Fibroblast of lung (primary cell): ENCODE measurements around the gene ATG101. TPM values are rescaled to one million over a fixed set of nuclear protein-coding genes. Genes with fewer than 3 reads are reported as not detected.

Experiments used
- DNase-seq, 2 donors: peaks; one replicate each; pipeline versions ENCODE4 v3.0.0 to v3.0.0-alpha.2; 2010; ENCODE audit warnings: low read depth in 2 of 2
- H2AFZ ChIP-seq: 2 replicates; pipeline ENCODE4 v1.5.1; 2012; ENCODE audit warnings: low read length, control low read depth, inconsistent platforms
- H3K27ac ChIP-seq: 2 replicates; pipeline ENCODE4 v1.5.1; 2011; ENCODE audit warnings: low read length, control low read depth; ENCODE audit not compliant: insufficient read depth
- H3K27me3 ChIP-seq: 2 replicates; pipeline ENCODE4 v1.5.1; 2011; ENCODE audit warnings: mild to moderate bottlenecking, low read length; ENCODE audit not compliant: control insufficient read depth, insufficient read depth
- H3K36me3 ChIP-seq: 2 replicates; pipeline ENCODE4 v1.5.1; 2011; ENCODE audit warnings: low read length; ENCODE audit not compliant: control insufficient read depth, insufficient read depth
- H3K4me1 ChIP-seq: 2 replicates; pipeline ENCODE4 v1.5.1; 2011; ENCODE audit warnings: low read length; ENCODE audit not compliant: control insufficient read depth, insufficient read depth; ENCODE audit errors: extremely low read depth
- H3K4me2 ChIP-seq: 2 replicates; pipeline ENCODE4 v1.5.1; 2011; ENCODE audit warnings: low read length, control low read depth; ENCODE audit not compliant: insufficient read depth; ENCODE audit errors: extremely low read depth
- H3K4me3 ChIP-seq, 4 experiments: fragments of 200-600 bp in 1 of 4; sonication (generic) in 1 of 4; replicated peaks in 1 of 4; 2 replicates each; pipeline ENCODE4 v1.5.1; 2011 to 2016; ENCODE audit warnings: low read length in 4 of 4, low read depth in 3 of 4, mild to moderate bottlenecking in 3 of 4, control low read depth in 2 of 4, inconsistent platforms in 1 of 4, mixed read lengths in 1 of 4; ENCODE audit not compliant: insufficient read depth in 1 of 4; ENCODE audit errors: control extremely low read depth in 1 of 4
- H3K79me2 ChIP-seq: 2 replicates; pipeline ENCODE4 v1.5.1; 2012; ENCODE audit warnings: mild to moderate bottlenecking, low read length, inconsistent platforms; ENCODE audit not compliant: control insufficient read depth, insufficient read depth
- H3K9ac ChIP-seq: 2 replicates; pipeline ENCODE4 v1.5.1; 2011; ENCODE audit warnings: mild to moderate bottlenecking, low read length, control low read depth; ENCODE audit not compliant: insufficient read depth
- H3K9me3 ChIP-seq: 2 replicates; pipeline ENCODE4 v1.5.1; 2012; ENCODE audit warnings: low read depth, low read length; ENCODE audit not compliant: control insufficient read depth, insufficient read depth
- H4K20me1 ChIP-seq: 2 replicates; pipeline ENCODE4 v1.5.1; 2011; ENCODE audit warnings: low read length; ENCODE audit not compliant: control insufficient read depth, insufficient read depth; ENCODE audit errors: extremely low read depth
- CTCF ChIP-seq, 2 donors: IDR thresholded peaks in 1 of 2; conservative IDR thresholded peaks in 1 of 2; 1 replicate in 1 of 2; 2 replicates in 1 of 2; pipeline ENCODE4 v1.5.1; 2011 to 2012; ENCODE audit warnings: low read length in 2 of 2, control low read depth in 1 of 2, inconsistent platforms in 1 of 2, low read depth in 1 of 2, mild to moderate bottlenecking in 1 of 2
- EZH2 ChIP-seq: IDR thresholded peaks from 2 replicates; pipeline ENCODE4 v1.5.1; 2012; ENCODE audit warnings: low read length, control low read depth, mild to moderate bottlenecking; ENCODE audit errors: missing control alignments
- polyA plus RNA-seq, 2 donors: library from polyadenylated mRNA; depleted of rRNA in 1 of 2; stranded (reverse) in 1 of 2; unstranded in 1 of 2; fragments of >200 nt; gene quantifications; 2 replicates each; pipeline ENCODE4 v1.2.1, GENCODE V29; 2011 to 2012; ENCODE audit warnings: missing spikeins in 1 of 2
- total RNA-seq: library from RNA; depleted of rRNA; stranded (reverse); fragments of >200 nt; gene quantifications from 2 replicates; pipeline ENCODE4 v1.2.1, GENCODE V29; 2014

ATG101 gene
- total and polyA plus RNA-seq, 2 donors (not counting 1 experiment from before 2014, with no cell fraction given), result 82.9 to 90.3 TPM

- Histone ChIP-seq H3K4me1 (peaks cover 10% of the 10 kb centered on the region), H3K9me3 (no peaks in the 10 kb centered on the region), H3K36me3 (peaks cover 6% of the 10 kb centered on the region), H4K20me1 (no peaks in the 10 kb centered on the region), H3K79me2 (no peaks in the 10 kb centered on the region), H3K4me3 (no peak overlapping the region), H2AFZ (no peak overlapping the region), H3K9ac (no peak overlapping the region), H3K27me3 (no peaks in the 10 kb centered on the region), H3K4me2 (no peak overlapping the region), H3K27ac (no peak overlapping the region)
- peak in 1 of 2 donors; percentile 76 for DNase-seq
- no peak for TF ChIP-seq EZH2
- no peak for TF ChIP-seq CTCF (conservative IDR thresholded peaks at IDR 0.05 in 1 of 2, IDR thresholded peaks at IDR 0.05 in 1 of 2; ENCODE audit: low read depth in 1 of 2, low read length in 2 of 2)
Observed at GRCh38 chr12:52059582-52060497, 9.9 kb upstream of the ATG101 start.

GRCh38 chr12:52060498-52061177 lies 9.1 kb upstream of the ATG101 start:
- peaks cover 6% of the 10 kb centered on the region for H3K36me3 ChIP-seq
- H4K20me1 ChIP-seq, result no peaks in the 10 kb centered on the region
- no peak overlapping the region for H2AFZ ChIP-seq
- DNase-seq, result no peak
- no peaks in the 10 kb centered on the region for H3K27me3 ChIP-seq
- no peak overlapping the region for H3K4me3 ChIP-seq
- no peak for TF ChIP-seq EZH2
- TF ChIP-seq CTCF (conservative IDR thresholded peaks at IDR 0.05 in 1 of 2, IDR thresholded peaks at IDR 0.05 in 1 of 2; ENCODE audit: low read depth in 1 of 2, low read length in 2 of 2), result no peak
- no peak overlapping the region for H3K4me2 ChIP-seq
- peaks cover 10% of the 10 kb centered on the region for H3K4me1 ChIP-seq
- H3K79me2 ChIP-seq, result no peaks in the 10 kb centered on the region
- no peaks in the 10 kb centered on the region for H3K9me3 ChIP-seq
- H3K27ac ChIP-seq, result no peak overlapping the region
- no peak overlapping the region for H3K9ac ChIP-seq

GRCh38 chr12:52061470-52062166 lies 8.2 kb upstream of the ATG101 start:
- H3K9ac ChIP-seq, result no peak overlapping the region
- H3K79me2 ChIP-seq, result no peaks in the 10 kb centered on the region
- H3K27me3 ChIP-seq, result no peaks in the 10 kb centered on the region
- no peak overlapping the region for H3K4me2 ChIP-seq
- H3K36me3 ChIP-seq, result peaks cover 6% of the 10 kb centered on the region
- no peak overlapping the region for H2AFZ ChIP-seq
- H3K9me3 ChIP-seq, result no peaks in the 10 kb centered on the region
- H4K20me1 ChIP-seq, result no peaks in the 10 kb centered on the region
- no peak overlapping the region for H3K27ac ChIP-seq
- no peak overlapping the region for H3K4me3 ChIP-seq
- TF ChIP-seq CTCF (conservative IDR thresholded peaks at IDR 0.05 in 1 of 2, IDR thresholded peaks at IDR 0.05 in 1 of 2; ENCODE audit: low read depth in 1 of 2, low read length in 2 of 2), result no peak
- TF ChIP-seq EZH2, result no peak
- no peak for DNase-seq
- H3K4me1 ChIP-seq, result peaks cover 10% of the 10 kb centered on the region
